ENCODE results near the gene MTG1.
"Not testable (repeated sequence)": the region's sequence is repeated elsewhere in the genome, so short reads cannot be mapped to it uniquely, and the experiment has no call there.

MTG1 gene

GRCh38 chr10:133365461-133366129 is 28.4 kb upstream of the MTG1 start:
- TF ChIP-seq CTCF (IDR thresholded peaks at IDR 0.05; ENCODE audit: insufficient read depth, missing control alignments) = no peak
- DNase-seq (ENCODE audit: insufficient read length, low spot score) = no peak
- no peak for FAIRE-seq

GRCh38 chr10:133366130-133366478 is 27.9 kb upstream of the MTG1 start:
- no peak for DNase-seq (ENCODE audit: insufficient read length, low spot score)
- no peak for FAIRE-seq
- no peak for TF ChIP-seq CTCF (IDR thresholded peaks at IDR 0.05; ENCODE audit: insufficient read depth, missing control alignments)

- no peak for TF ChIP-seq CTCF (IDR thresholded peaks at IDR 0.05; ENCODE audit: insufficient read depth, missing control alignments)
- DNase-seq (ENCODE audit: insufficient read length, low spot score) (no peak), FAIRE-seq (no peak)
Measured at GRCh38 chr10:133366751-133367150, 27.2 kb upstream of the MTG1 start.

GRCh38 chr10:133367461-133367860 is 26.5 kb upstream of the MTG1 start:
- DNase-seq (ENCODE audit: insufficient read length, low spot score); FAIRE-seq: not testable (repeated sequence)

- DNase-seq (ENCODE audit: insufficient read length, low spot score) (no peak), FAIRE-seq (no peak)
- TF ChIP-seq CTCF (IDR thresholded peaks at IDR 0.05; ENCODE audit: insufficient read depth, missing control alignments) = no peak
Measured at GRCh38 chr10:133368153-133368552, 25.8 kb upstream of the MTG1 start.

- FAIRE-seq (no peak), DNase-seq (ENCODE audit: insufficient read length, low spot score) (no peak)
- TF ChIP-seq CTCF (IDR thresholded peaks at IDR 0.05; ENCODE audit: insufficient read depth, missing control alignments) = no peak
Measured at GRCh38 chr10:133370030-133370786, 23.7 kb upstream of the MTG1 start.

GRCh38 chr10:133372507-133372906 is 21.4 kb upstream of the MTG1 start:
- DNase-seq (ENCODE audit: insufficient read length, low spot score) (no peak), FAIRE-seq (no peak)
- TF ChIP-seq CTCF (IDR thresholded peaks at IDR 0.05; ENCODE audit: insufficient read depth, missing control alignments) = no peak
